H9 (cell line): ENCODE measurements around the gene LPIN2. TPM values are rescaled to one million over a fixed set of nuclear protein-coding genes. Genes with fewer than 3 reads are reported as not detected.
A peak's percentile ranks its signal among the peaks of the same experiment; 100 is the strongest.

Experiments used
- DNase-seq: peaks from one replicate; pipeline ENCODE4 v3.0.0-alpha.2; 2017
- H2AFZ ChIP-seq: one replicate; pipeline ENCODE4 v1.6.1; 2013; ENCODE audit warnings: mild to moderate bottlenecking, low read length, control low read depth, moderate library complexity
- H2AK5ac ChIP-seq: 2 replicates; pipeline ENCODE4 v1.6.1; 2013; ENCODE audit warnings: low read length, control low read depth, mixed read lengths; ENCODE audit not compliant: insufficient read length
- H2BK120ac ChIP-seq: one replicate; pipeline ENCODE4 v1.6.1; 2013; ENCODE audit warnings: low read depth, mild to moderate bottlenecking, low read length, control low read depth, inconsistent platforms; ENCODE audit not compliant: poor library complexity, severe bottlenecking
- H2BK12ac ChIP-seq: 2 replicates; pipeline ENCODE4 v1.6.1; 2013; ENCODE audit warnings: low read length, control low read depth, mixed read lengths, low read depth; ENCODE audit not compliant: insufficient read length
- H2BK15ac ChIP-seq: 2 replicates; pipeline ENCODE4 v1.6.1; 2013; ENCODE audit warnings: low read depth, low read length, control low read depth
- H2BK20ac ChIP-seq: one replicate; pipeline ENCODE4 v1.6.1; 2013; ENCODE audit warnings: low read depth, mild to moderate bottlenecking, low read length, control low read depth, inconsistent platforms; ENCODE audit not compliant: poor library complexity, severe bottlenecking
- H2BK5ac ChIP-seq: 2 replicates; pipeline ENCODE4 v1.6.1; 2013; ENCODE audit warnings: low read length, control low read depth, mixed read lengths; ENCODE audit not compliant: insufficient read length
- H3K14ac ChIP-seq: 2 replicates; pipeline ENCODE4 v1.6.1; 2013; ENCODE audit warnings: low read length, control low read depth; ENCODE audit not compliant: insufficient read depth
- H3K18ac ChIP-seq: 2 replicates; pipeline ENCODE4 v1.6.1; 2013; ENCODE audit warnings: low read depth, mild to moderate bottlenecking, mixed read lengths, low read length, control low read depth; ENCODE audit not compliant: insufficient read length
- H3K23ac ChIP-seq: 2 replicates; pipeline ENCODE4 v1.6.1; 2013; ENCODE audit warnings: low read length, control low read depth, mixed read lengths, low read depth; ENCODE audit not compliant: insufficient read length
- H3K23me2 ChIP-seq: 2 replicates; pipeline ENCODE4 v1.6.1; 2013; ENCODE audit warnings: low read depth, mild to moderate bottlenecking, mixed read lengths, low read length, control low read depth; ENCODE audit not compliant: insufficient read length, poor library complexity, severe bottlenecking
- H3K27ac ChIP-seq: 2 replicates; pipeline ENCODE4 v1.5.1; 2013; ENCODE audit warnings: low read length, control low read depth, mixed read lengths, low read depth; ENCODE audit not compliant: insufficient read length
- H3K27me3 ChIP-seq: 2 replicates; pipeline ENCODE4 v1.6.1; 2013; ENCODE audit warnings: low read length, control low read depth, inconsistent platforms; ENCODE audit not compliant: insufficient read depth
- H3K4ac ChIP-seq: 2 replicates; pipeline ENCODE4 v1.6.1; 2013; ENCODE audit warnings: low read depth, mild to moderate bottlenecking, control low read depth, inconsistent platforms, low read length, moderate library complexity
- H3K4me1 ChIP-seq: 2 replicates; pipeline ENCODE4 v1.6.1; 2013; ENCODE audit warnings: low read length, control low read depth, inconsistent platforms; ENCODE audit not compliant: insufficient read depth
- H3K4me2 ChIP-seq: 2 replicates; pipeline ENCODE4 v1.6.1; 2013; ENCODE audit warnings: low read length, control low read depth, mixed read lengths; ENCODE audit not compliant: insufficient read length, insufficient read depth
- H3K56ac ChIP-seq: 2 replicates; pipeline ENCODE4 v1.6.1; 2013; ENCODE audit warnings: low read depth, mild to moderate bottlenecking, mixed read lengths, low read length, control low read depth; ENCODE audit not compliant: insufficient read length
- H3K79me1 ChIP-seq: 2 replicates; pipeline ENCODE4 v1.6.1; 2013; ENCODE audit warnings: low read depth, mild to moderate bottlenecking, moderate library complexity, low read length, control low read depth, inconsistent platforms; ENCODE audit not compliant: insufficient read depth, poor library complexity, severe bottlenecking
- H3K79me2 ChIP-seq: 2 replicates; pipeline ENCODE4 v1.6.1; 2013; ENCODE audit warnings: low read length, control low read depth, inconsistent platforms; ENCODE audit not compliant: insufficient read depth
- H3K9ac ChIP-seq: 2 replicates; pipeline ENCODE4 v1.6.1; 2013; ENCODE audit warnings: low read length, control low read depth, mixed read lengths; ENCODE audit not compliant: insufficient read length; ENCODE audit errors: extremely low read depth
- H3K9me3 ChIP-seq: one replicate; pipeline ENCODE4 v1.6.1; 2013; ENCODE audit warnings: low read depth, low read length, inconsistent platforms; ENCODE audit not compliant: control insufficient read depth
- H3T11ph ChIP-seq: one replicate; pipeline ENCODE4 v1.6.1; 2013; ENCODE audit warnings: mild to moderate bottlenecking, low read length, control low read depth, inconsistent platforms
- H4K20me1 ChIP-seq: one replicate; pipeline ENCODE4 v1.6.1; 2013; ENCODE audit not compliant: control insufficient read depth, insufficient read length, insufficient read depth
- H4K5ac ChIP-seq: 2 replicates; pipeline ENCODE4 v1.6.1; 2013; ENCODE audit warnings: low read depth, mild to moderate bottlenecking, mixed read lengths, low read length, control low read depth; ENCODE audit not compliant: insufficient read length
- H4K8ac ChIP-seq: replicated peaks from 2 replicates; pipeline ENCODE4 v1.6.1; 2013; ENCODE audit warnings: low read length, control low read depth, mixed read lengths, low read depth; ENCODE audit not compliant: insufficient read length
- H4K91ac ChIP-seq: 2 replicates; pipeline ENCODE4 v1.6.1; 2013; ENCODE audit warnings: low read depth, mild to moderate bottlenecking, moderate library complexity, mixed read lengths, low read length, control low read depth; ENCODE audit not compliant: insufficient read length
- H3K27ac Mint-ChIP-seq, 3 experiments: 2 replicates in 2 of 3; 3 replicates in 1 of 3; pipeline ENCODE4 v1.8.0; 2020 to 2021; ENCODE audit warnings: mixed read lengths in 3 of 3, mild to moderate bottlenecking in 1 of 3, moderate library complexity in 1 of 3
- H3K27me3 Mint-ChIP-seq: 2 replicates; pipeline ENCODE4 v1.8.0; 2021; ENCODE audit warnings: low read depth, mild to moderate bottlenecking, moderate library complexity, mixed read lengths
- H3K36me3 Mint-ChIP-seq, 3 experiments: 2 replicates in 2 of 3; 3 replicates in 1 of 3; pipeline ENCODE4 v1.8.0; 2020 to 2021; ENCODE audit warnings: low read depth in 3 of 3, mixed read lengths in 3 of 3; ENCODE audit not compliant: insufficient read depth in 1 of 3
- H3K4me1 Mint-ChIP-seq, 2 experiments: 2 replicates each; pipeline ENCODE4 v1.8.0; 2020; ENCODE audit warnings: mixed read lengths in 2 of 2
- H3K4me3 Mint-ChIP-seq, 2 experiments: 2 replicates in 1 of 2; 3 replicates in 1 of 2; pipeline ENCODE4 v1.8.0; 2020 to 2021; ENCODE audit warnings: mild to moderate bottlenecking in 2 of 2, mixed read lengths in 2 of 2, moderate library complexity in 1 of 2
- H3K9me3 Mint-ChIP-seq, 2 experiments: 2 replicates in 1 of 2; 3 replicates in 1 of 2; pipeline ENCODE4 v1.8.0; 2020; ENCODE audit warnings: mild to moderate bottlenecking in 2 of 2, mixed read lengths in 2 of 2, moderate library complexity in 1 of 2
- CTCF ChIP-seq: fragments of 200-600 bp; sonication (generic); conservative IDR thresholded peaks from 3 replicates; pipeline ENCODE4 v1.8.0; 2021; ENCODE audit warnings: antibody characterized with exemption, mild to moderate bottlenecking
- WGBS: extraction: QIAGEN DNeasy Blood & Tissue Kit; methylation state at CpG from one replicate; pipeline ENCODE4 v1.1.7; 2013; ENCODE audit warnings: missing lambda C conversion rate, low lambda C conversion rate, mixed read lengths; ENCODE audit not compliant: insufficient read length; ENCODE audit errors: extremely low coverage; 5-methylcytosine and 5-hydroxymethylcytosine counted together
- total RNA-seq: library from RNA; stranded (reverse); gene quantifications from 2 replicates; pipeline ENCODE4 v1.2.1, GENCODE V29; 2021

LPIN2 gene
- total RNA-seq, 1 experiment from 2014 or later, result 9.2 TPM

- no peak overlapping the region for H3K23ac ChIP-seq
- peaks cover 3 to 5% of the 10 kb centered on the region in 2 experiments; a peak in 2 of 5 replicates for H3K9me3 Mint-ChIP-seq
- WGBS, result no CpG with 5 or more reads among the region's 6 CpGs
- no peaks in the 10 kb centered on the region for H4K20me1 ChIP-seq
- no peaks in the 10 kb centered on the region for H3K27me3 ChIP-seq
- H2AFZ ChIP-seq, result no peak overlapping the region
- no peak overlapping the region for H3K27ac ChIP-seq
- H3K4me1 ChIP-seq, result no peaks in the 10 kb centered on the region
- no peak overlapping the region for H2BK5ac ChIP-seq
- H2BK120ac ChIP-seq, result no peak overlapping the region
- H3K4me3 Mint-ChIP-seq, result no peak overlapping the region
- H3K36me3 Mint-ChIP-seq, result peaks cover 0 to 2% (median 0%) of the 10 kb centered on the region in 3 experiments; a peak in 4 of 7 replicates
- H4K8ac ChIP-seq, result no peak overlapping the region
- no peaks in the 10 kb centered on the region for H3K79me1 ChIP-seq
- H3K27ac Mint-ChIP-seq, result peak overlapping the region in 2 of 3 experiments; percentile 7 to 62; a peak in 2 of 7 replicates
- no peak overlapping the region for H2AK5ac ChIP-seq
- H4K5ac ChIP-seq, result no peak overlapping the region
- H3K4me1 Mint-ChIP-seq, result peaks cover 23 to 30% of the 10 kb centered on the region in 2 experiments
- no peak overlapping the region for H4K91ac ChIP-seq
- H3K56ac ChIP-seq, result no peak overlapping the region
- H3T11ph ChIP-seq, result no peak overlapping the region
- H3K79me2 ChIP-seq, result no peaks in the 10 kb centered on the region
- H3K18ac ChIP-seq, result no peak overlapping the region
- H3K9ac ChIP-seq, result no peak overlapping the region
- DNase-seq, result no peak
- no peaks in the 10 kb centered on the region for H3K9me3 ChIP-seq
- H3K27me3 Mint-ChIP-seq, result no peaks in the 10 kb centered on the region; the same call in 1 of the 2 replicates
- no peak overlapping the region for H3K4me2 ChIP-seq
- H3K14ac ChIP-seq, result no peak overlapping the region
- no peak for TF ChIP-seq CTCF
- no peak overlapping the region for H2BK15ac ChIP-seq
- no peak overlapping the region for H3K4ac ChIP-seq
- no peaks in the 10 kb centered on the region for H3K23me2 ChIP-seq
- H2BK20ac ChIP-seq, result no peak overlapping the region
- no peak overlapping the region for H2BK12ac ChIP-seq
Observed at GRCh38 chr18:3048121-3048520, 35.2 kb upstream of the LPIN2 start.
